ENCODE results near the gene CEACAM4. TPM values are rescaled to one million over a fixed set of nuclear protein-coding genes. Genes with fewer than 3 reads are reported as not detected.

Gene CEACAM4
- total and polyA plus RNA-seq, 2 of the 8 experiments (the other 6 are each of a cell fraction or from before 2014, with no cell fraction given): not detected

DNA sequence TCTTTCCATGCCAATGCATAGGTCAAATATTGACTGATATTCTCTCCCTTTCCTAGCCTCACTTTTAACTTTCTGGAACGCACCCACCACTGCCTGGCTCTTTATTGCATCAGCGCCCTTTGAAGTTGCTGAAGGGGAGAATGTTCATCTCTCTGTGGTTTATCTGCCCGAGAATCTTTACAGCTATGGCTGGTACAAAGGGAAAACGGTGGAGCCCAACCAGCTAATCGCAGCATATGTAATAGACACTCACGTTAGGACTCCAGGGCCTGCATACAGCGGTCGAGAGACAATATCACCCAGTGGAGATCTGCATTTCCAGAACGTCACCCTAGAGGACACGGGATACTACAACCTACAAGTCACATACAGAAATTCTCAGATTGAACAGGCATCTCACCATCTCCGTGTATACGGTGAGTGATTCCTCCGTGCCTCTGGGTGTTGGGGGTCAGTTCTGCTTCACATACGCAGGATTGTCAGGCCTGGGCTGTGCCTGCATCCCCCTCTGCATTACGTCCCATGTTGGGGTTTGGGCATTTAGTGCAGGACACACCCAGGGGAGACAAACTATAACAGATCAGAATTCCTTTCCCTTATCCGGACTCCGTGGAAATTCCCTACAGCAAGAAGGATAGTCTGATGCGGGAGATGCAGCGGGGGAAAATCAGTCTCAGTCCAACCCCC is 49.6 kb downstream of the CEACAM4 start:
- H2BK15ac ChIP-seq (ENCODE audit: low read length): no peak overlapping the region
- H3K4me1 ChIP-seq (replicated peaks in 1 of 4; ENCODE audit: control insufficient read depth in 3 of 4, insufficient read depth in 4 of 4, low read length in 3 of 4): no peaks in the 10 kb centered on the region
- peaks cover 64 to 72% of the 10 kb centered on the region in 2 experiments for H3K9me3 ChIP-seq (ENCODE audit: insufficient read depth in 2 of 2, low read depth in 1 of 2, low read length in 1 of 2)
- DNase-seq (ENCODE audit: low read depth in 1 of 2, low spot score in 2 of 2) (no peak), FAIRE-seq (no peak)
- H3K4me3 ChIP-seq (ENCODE audit: extremely low read depth in 1 of 4, insufficient read depth in 2 of 4, low read depth in 3 of 4, low read length in 4 of 4): no peak overlapping the region
- H3K23me2 ChIP-seq (ENCODE audit: low read depth, low read length): no peaks in the 10 kb centered on the region
- no peak overlapping the region for H2BK120ac ChIP-seq (replicated peaks; ENCODE audit: low read depth, low read length)
- no peak overlapping the region for H3K23ac ChIP-seq (ENCODE audit: insufficient read length)
- no peak overlapping the region for H4K8ac ChIP-seq (ENCODE audit: extremely low read depth, insufficient read depth, low read length)
- H3K27ac ChIP-seq (ENCODE audit: low read depth, low read length): no peak overlapping the region
- H3K79me2 ChIP-seq (ENCODE audit: control insufficient read depth in 1 of 2, insufficient read depth in 2 of 2, low read length in 2 of 2): no peaks in the 10 kb centered on the region
- 79% methylated on average over 19 of the region's 19 CpGs; no CpG with 5 or more reads in 1 of the 2 experiments for WGBS, 2 experiments (ENCODE audit: extremely low coverage in 1 of 2, insufficient coverage in 1 of 2, insufficient read length in 1 of 2, insufficient replicate concordance in 2 of 2, low coverage in 1 of 2, low lambda C conversion rate in 2 of 2, missing lambda C conversion rate in 1 of 2)
- ChIA-PET POLR2A (ENCODE audit: partially characterized antibody) (no interaction called here), CTCF (ENCODE audit: partially characterized antibody) (no interaction called here)
- H2AFZ ChIP-seq (ENCODE audit: low read length): no peak overlapping the region
- H3K36me3 ChIP-seq (ENCODE audit: control insufficient read depth in 2 of 4, insufficient read depth in 4 of 4, low read length in 3 of 4): no peaks in the 10 kb centered on the region
- no peak overlapping the region for H2AK5ac ChIP-seq (ENCODE audit: low read depth, low read length)
- H3K4ac ChIP-seq (replicated peaks; ENCODE audit: insufficient read length, low read depth, low read length): no peak overlapping the region
- no peaks in the 10 kb centered on the region for H3K79me1 ChIP-seq (ENCODE audit: low read depth, low read length)
- H3K9ac ChIP-seq (replicated peaks in 1 of 4; ENCODE audit: extremely low read depth in 1 of 4, low read depth in 3 of 4, low read length in 3 of 4): no peak overlapping the region
- no peak overlapping the region for H3K18ac ChIP-seq (ENCODE audit: extremely low read depth, low read length)
- no peak overlapping the region for H3K4me2 ChIP-seq (ENCODE audit: insufficient read depth in 1 of 2, low read depth in 2 of 2, low read length in 2 of 2)
- no peak overlapping the region for H2BK20ac ChIP-seq (ENCODE audit: low read length)
- H4K5ac ChIP-seq (ENCODE audit: insufficient read length, low read depth, low read length): no peak overlapping the region
- H4K20me1 ChIP-seq (replicated peaks in 1 of 2; ENCODE audit: control insufficient read depth in 1 of 2, insufficient read depth in 2 of 2, low read length in 2 of 2): no peaks in the 10 kb centered on the region
- no peaks in the 10 kb centered on the region for H3K27me3 ChIP-seq (replicated peaks in 1 of 4; ENCODE audit: control insufficient read depth in 3 of 4, extremely low read depth in 1 of 4, insufficient read depth in 3 of 4, low read length in 3 of 4)
- H2BK12ac ChIP-seq (ENCODE audit: low read depth, low read length): no peak overlapping the region
- TF ChIP-seq SIX5 (IDR thresholded peaks at IDR 0.05; ENCODE audit: low read depth, low read length) (no peak), POU5F1 (IDR thresholded peaks at IDR 0.05; ENCODE audit: low read depth, low read length) (no peak)
- no peak overlapping the region for H4K91ac ChIP-seq (replicated peaks; ENCODE audit: insufficient read length, low read length)
- H2BK5ac ChIP-seq (ENCODE audit: low read depth, low read length): no peak overlapping the region
- no peak overlapping the region for H3K14ac ChIP-seq (ENCODE audit: insufficient read length)
- no peak overlapping the region for H3K56ac ChIP-seq (replicated peaks; ENCODE audit: insufficient read length, low read depth, low read length)
